DMS79 treated with DMSO at 0.1 percent for 48 hours (cell line): ENCODE results near the gene PKIG.
"Not testable (repeated sequence)": the region's sequence is repeated elsewhere in the genome, so short reads cannot be mapped to it uniquely, and the experiment has no call there.

Source experiments
- DNase-seq: peaks from one replicate; lab custom pipeline; 2025; lab: John Stamatoyannopoulos, UW

Gene PKIG

GRCh38 chr20:44582311-44583025 is at the start of gene PKIG:
Gene PKIG (plus strand): TSS chr20:44582579. CDS start chr20:44614557, 31,978 bp downstream.
- DNase-seq: no peak

GRCh38 chr20:44532981-44533331 is 49.4 kb upstream of the PKIG start:
- DNase-seq: no peak

- DNase-seq: no peak
Observed at GRCh38 chr20:44533928-44534327, 48.5 kb upstream of the PKIG start.

GRCh38 chr20:44536175-44536574 is 46.2 kb upstream of the PKIG start:
- no peak for DNase-seq

- DNase-seq: no peak
Observed at GRCh38 chr20:44537993-44538392, 44.4 kb upstream of the PKIG start.

GRCh38 chr20:44540834-44541233 is 41.5 kb upstream of the PKIG start:
- DNase-seq: no peak

- no peak for DNase-seq
Observed at GRCh38 chr20:44541992-44542391, 40.4 kb upstream of the PKIG start.

- DNase-seq: no peak
Observed at GRCh38 chr20:44542890-44543289, 39.5 kb upstream of the PKIG start.

- DNase-seq: no peak
Observed at GRCh38 chr20:44543358-44543757, 39.0 kb upstream of the PKIG start.

- DNase-seq: no peak
Observed at GRCh38 chr20:44544263-44544662, 38.1 kb upstream of the PKIG start.

- no peak for DNase-seq
Observed at GRCh38 chr20:44547419-44547818, 35.0 kb upstream of the PKIG start.

GRCh38 chr20:44549123-44549522 is 33.3 kb upstream of the PKIG start:
- no peak for DNase-seq

GRCh38 chr20:44552050-44552449 is 30.3 kb upstream of the PKIG start:
- DNase-seq: no peak

- DNase-seq: no peak
Observed at GRCh38 chr20:44552568-44552949, 29.8 kb upstream of the PKIG start.

- peak; percentile 75 for DNase-seq
Observed at GRCh38 chr20:44552950-44553908, 29.1 kb upstream of the PKIG start.

- no peak for DNase-seq
Observed at GRCh38 chr20:44559302-44559701, 23.1 kb upstream of the PKIG start.

- no peak for DNase-seq
Observed at GRCh38 chr20:44560229-44560628, 22.1 kb upstream of the PKIG start.

GRCh38 chr20:44560818-44561217 is 21.6 kb upstream of the PKIG start:
- not testable (repeated sequence) for DNase-seq

GRCh38 chr20:44561876-44562275 is 20.5 kb upstream of the PKIG start:
- no peak for DNase-seq

- no peak for DNase-seq
Observed at GRCh38 chr20:44566018-44566417, 16.4 kb upstream of the PKIG start.

- DNase-seq: no peak
Observed at GRCh38 chr20:44566811-44567210, 15.6 kb upstream of the PKIG start.

GRCh38 chr20:44570367-44570766 is 12.0 kb upstream of the PKIG start:
- no peak for DNase-seq

- no peak for DNase-seq
Observed at GRCh38 chr20:44571362-44571988, 10.9 kb upstream of the PKIG start.
